Measurements from ENCODE around the gene TPRN. TPM values are rescaled to one million over a fixed set of nuclear protein-coding genes. Genes with fewer than 3 reads are reported as not detected.
A peak's percentile ranks its signal among the peaks of the same experiment; 100 is the strongest.

TPRN gene
- total and polyA plus RNA-seq, 2 donors (not counting 1 experiment from before 2014, with no cell fraction given) = 1.6 to 5.8 TPM

DNA sequence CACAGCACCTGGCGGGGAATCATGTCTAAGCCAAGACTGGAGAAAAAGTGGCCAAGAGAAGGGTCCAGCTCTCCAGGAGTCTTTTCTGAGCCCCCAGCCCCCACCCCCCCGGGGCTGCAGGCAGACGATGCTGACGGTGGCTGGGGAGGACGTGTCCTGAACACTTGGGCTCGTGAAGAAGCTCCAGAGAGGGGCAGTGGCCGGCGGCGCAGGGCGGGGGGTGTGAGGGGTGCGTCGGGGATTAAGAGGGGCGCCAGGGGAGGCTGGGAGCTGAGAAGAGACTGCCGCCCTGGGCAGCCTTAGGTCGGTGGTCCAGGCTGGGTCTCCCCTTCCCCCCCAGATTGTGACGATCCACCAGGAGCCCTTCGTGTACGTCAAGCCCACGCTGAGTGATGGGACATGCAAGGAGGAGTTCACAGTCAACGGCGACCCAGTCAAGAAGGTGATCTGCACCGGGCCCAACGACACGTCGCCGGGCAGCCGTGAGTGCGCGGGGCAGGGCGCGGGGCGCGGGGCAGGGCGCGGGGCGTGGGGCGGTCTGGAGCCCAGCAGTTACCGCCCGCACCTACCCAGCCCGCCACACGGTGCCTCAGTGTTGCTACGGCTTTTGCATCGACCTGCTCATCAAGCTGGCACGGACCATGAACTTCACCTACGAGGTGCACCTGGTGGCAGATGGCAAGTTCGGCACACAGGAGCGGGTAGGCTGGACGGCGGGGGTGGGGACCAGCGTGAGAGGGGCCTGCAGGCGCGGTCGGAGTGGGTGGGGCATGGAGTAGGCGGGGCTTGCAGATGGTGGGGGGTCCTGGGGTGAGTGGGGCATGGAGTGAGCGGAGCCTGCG is 39.6 kb downstream of the TPRN start:
- Histone ChIP-seq H4K20me1 (ENCODE audit: control insufficient read depth, extremely low read depth, insufficient read depth, low read length) (no peaks in the 10 kb centered on the region), H3K4me3 (replicated peaks in 1 of 4; ENCODE audit: control extremely low read depth in 1 of 4, insufficient read depth in 1 of 4, low read depth in 3 of 4, low read length in 4 of 4) (no peak overlapping the region), H3K79me2 (ENCODE audit: control insufficient read depth, insufficient read depth, low read length) (no peaks in the 10 kb centered on the region), H3K27ac (ENCODE audit: insufficient read depth, low read length) (no peak overlapping the region), H3K4me1 (ENCODE audit: control insufficient read depth, extremely low read depth, insufficient read depth, low read length) (no peaks in the 10 kb centered on the region), H3K4me2 (ENCODE audit: extremely low read depth, insufficient read depth, low read length) (no peak overlapping the region), H3K27me3 (ENCODE audit: control insufficient read depth, insufficient read depth, low read length) (peaks cover 37% of the 10 kb centered on the region), H3K36me3 (ENCODE audit: control insufficient read depth, insufficient read depth, low read length) (no peaks in the 10 kb centered on the region), H2AFZ (ENCODE audit: low read length) (no peak overlapping the region), H3K9ac (ENCODE audit: insufficient read depth, low read length) (no peak overlapping the region), H3K9me3 (ENCODE audit: control insufficient read depth, insufficient read depth, low read depth, low read length) (no peaks in the 10 kb centered on the region)
- TF ChIP-seq CTCF (conservative IDR thresholded peaks at IDR 0.05 in 1 of 2, IDR thresholded peaks at IDR 0.05 in 1 of 2; ENCODE audit: low read depth in 1 of 2, low read length in 2 of 2) (no peak), EZH2 (IDR thresholded peaks at IDR 0.05; ENCODE audit: low read length, missing control alignments) (peak; percentile 58)
- no peak for DNase-seq (ENCODE audit: low read depth in 2 of 2)

GRCh38 chr9:137160054-137160425 is 40.5 kb downstream of the TPRN start:
- H4K20me1 ChIP-seq (ENCODE audit: control insufficient read depth, extremely low read depth, insufficient read depth, low read length) = no peaks in the 10 kb centered on the region
- no peak overlapping the region for H3K27ac ChIP-seq (ENCODE audit: insufficient read depth, low read length)
- H3K4me2 ChIP-seq (ENCODE audit: extremely low read depth, insufficient read depth, low read length) = no peak overlapping the region
- H3K79me2 ChIP-seq (ENCODE audit: control insufficient read depth, insufficient read depth, low read length) = no peaks in the 10 kb centered on the region
- TF ChIP-seq EZH2 (IDR thresholded peaks at IDR 0.05; ENCODE audit: low read length, missing control alignments) (no peak), CTCF (conservative IDR thresholded peaks at IDR 0.05 in 1 of 2, IDR thresholded peaks at IDR 0.05 in 1 of 2; ENCODE audit: low read depth in 1 of 2, low read length in 2 of 2) (no peak)
- H3K27me3 ChIP-seq (ENCODE audit: control insufficient read depth, insufficient read depth, low read length) = peaks cover 41% of the 10 kb centered on the region
- no peaks in the 10 kb centered on the region for H3K36me3 ChIP-seq (ENCODE audit: control insufficient read depth, insufficient read depth, low read length)
- no peak overlapping the region for H3K4me3 ChIP-seq (replicated peaks in 1 of 4; ENCODE audit: control extremely low read depth in 1 of 4, insufficient read depth in 1 of 4, low read depth in 3 of 4, low read length in 4 of 4)
- H2AFZ ChIP-seq (ENCODE audit: low read length) = no peak overlapping the region
- no peaks in the 10 kb centered on the region for H3K9me3 ChIP-seq (ENCODE audit: control insufficient read depth, insufficient read depth, low read depth, low read length)
- no peak for DNase-seq (ENCODE audit: low read depth in 2 of 2)
- no peaks in the 10 kb centered on the region for H3K4me1 ChIP-seq (ENCODE audit: control insufficient read depth, extremely low read depth, insufficient read depth, low read length)
- no peak overlapping the region for H3K9ac ChIP-seq (ENCODE audit: insufficient read depth, low read length)

DNA sequence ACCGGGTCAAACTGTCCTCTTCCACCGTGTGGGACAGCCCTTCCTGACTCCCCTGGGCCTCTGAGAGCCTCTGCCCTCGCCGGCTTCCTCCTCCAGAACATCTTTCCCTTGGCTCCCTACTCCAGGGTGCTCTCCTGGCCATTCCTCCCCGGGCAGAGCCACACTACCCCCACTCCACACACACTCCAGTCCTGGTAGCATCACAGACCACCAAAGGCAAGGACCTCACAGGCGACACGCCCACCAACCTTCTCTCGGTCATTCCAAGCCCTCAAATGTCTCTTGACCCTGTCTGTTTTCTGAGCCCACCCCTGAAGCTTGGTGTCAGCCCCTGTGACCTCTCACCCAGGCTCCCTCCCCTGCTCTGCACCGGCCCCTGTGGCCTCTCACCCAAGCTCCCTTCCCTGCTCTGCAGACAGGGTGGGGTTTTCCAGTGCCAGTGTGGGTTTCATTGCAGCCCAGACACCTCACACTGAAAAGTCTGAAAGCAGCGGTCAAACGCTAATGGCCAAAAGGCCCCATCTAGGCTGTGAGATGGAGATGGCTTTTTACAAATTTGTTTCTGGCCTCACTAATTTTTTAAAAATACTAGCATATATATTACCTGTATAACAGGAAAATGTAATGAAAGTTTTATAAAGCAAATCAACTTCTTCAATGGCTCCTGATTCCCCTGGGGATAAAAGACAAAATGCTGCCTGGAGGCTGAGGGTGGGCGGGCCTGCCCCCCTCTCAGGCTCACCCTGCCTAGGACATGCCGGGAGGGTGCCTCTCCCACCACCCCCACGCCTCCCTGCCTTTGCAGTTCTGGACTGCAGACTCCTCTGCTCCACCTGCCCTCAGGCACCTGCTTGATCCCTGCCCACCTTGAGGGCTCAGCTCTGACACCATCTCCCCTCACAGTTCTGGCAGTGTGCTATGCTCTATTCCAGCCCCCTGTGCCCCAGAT is 41.2 kb downstream of the TPRN start:
- Histone ChIP-seq H3K4me3 (replicated peaks in 1 of 4; ENCODE audit: control extremely low read depth in 1 of 4, insufficient read depth in 1 of 4, low read depth in 3 of 4, low read length in 4 of 4) (no peak overlapping the region), H3K9ac (ENCODE audit: insufficient read depth, low read length) (no peak overlapping the region), H4K20me1 (ENCODE audit: control insufficient read depth, extremely low read depth, insufficient read depth, low read length) (no peaks in the 10 kb centered on the region), H3K4me1 (ENCODE audit: control insufficient read depth, extremely low read depth, insufficient read depth, low read length) (no peaks in the 10 kb centered on the region), H3K27ac (ENCODE audit: insufficient read depth, low read length) (no peak overlapping the region), H3K79me2 (ENCODE audit: control insufficient read depth, insufficient read depth, low read length) (no peaks in the 10 kb centered on the region), H3K4me2 (ENCODE audit: extremely low read depth, insufficient read depth, low read length) (no peak overlapping the region), H3K36me3 (ENCODE audit: control insufficient read depth, insufficient read depth, low read length) (no peaks in the 10 kb centered on the region), H2AFZ (ENCODE audit: low read length) (no peak overlapping the region), H3K27me3 (ENCODE audit: control insufficient read depth, insufficient read depth, low read length) (peaks cover 38% of the 10 kb centered on the region), H3K9me3 (ENCODE audit: control insufficient read depth, insufficient read depth, low read depth, low read length) (no peaks in the 10 kb centered on the region)
- TF ChIP-seq EZH2 (IDR thresholded peaks at IDR 0.05; ENCODE audit: low read length, missing control alignments) (peak; percentile 20), CTCF (conservative IDR thresholded peaks at IDR 0.05 in 1 of 2, IDR thresholded peaks at IDR 0.05 in 1 of 2; ENCODE audit: low read depth in 1 of 2, low read length in 2 of 2) (no peak)
- DNase-seq (ENCODE audit: low read depth in 2 of 2) = no peak
